Transverse colon (tissue), 4 donors: Measurements from ENCODE around the gene FOXP1. TPM values are rescaled to one million over a fixed set of nuclear protein-coding genes. Genes with fewer than 3 reads are reported as not detected.

ENCODE experiments used
- DNase-seq: peaks from one replicate; pipeline ENCODE4 v3.0.0-alpha.2; 2019
- H3K27ac ChIP-seq, 4 donors: fragments of 200-600 bp; sonication (generic); 2 replicates each; pipeline ENCODE4 v1.5.1; 2016 to 2018; ENCODE audit warnings: inconsistent platforms in 4 of 4
- H3K27me3 ChIP-seq: fragments of 200-600 bp; sonication (generic); 2 replicates; pipeline ENCODE4 v1.5.1; 2017; ENCODE audit warnings: inconsistent platforms
- H3K36me3 ChIP-seq, 4 donors: fragments of 200-600 bp; sonication (generic); 2 replicates each; pipeline ENCODE4 v1.5.1; 2017 to 2019; ENCODE audit warnings: inconsistent platforms in 4 of 4
- H3K4me1 ChIP-seq, 4 donors: fragments of 200-600 bp; sonication (generic); 2 replicates each; pipeline ENCODE4 v1.5.1; 2017 to 2020; ENCODE audit warnings: inconsistent platforms in 4 of 4
- H3K4me3 ChIP-seq, 4 donors: fragments of 200-600 bp; sonication (generic); 1 replicate in 1 of 4; 2 replicates in 3 of 4; pipeline versions ENCODE4 v1.5.1 to v1.6.1; 2017 to 2019; ENCODE audit warnings: inconsistent platforms in 4 of 4
- H3K9me3 ChIP-seq, 2 donors: fragments of 200-600 bp; sonication (generic); 2 replicates each; pipeline ENCODE4 v1.5.1; 2017 to 2019; ENCODE audit warnings: inconsistent platforms in 2 of 2
- EP300 ChIP-seq: sonication (generic); formaldehyde crosslinking; IDR thresholded peaks from one replicate; pipeline ENCODE4 v1.6.1; 2017; ENCODE audit warnings: antibody characterized with exemption, low read depth
- POLR2A ChIP-seq: fragments of 450-650 bp; IDR thresholded peaks from one replicate; pipeline ENCODE4 v1.6.1; 2016; ENCODE audit warnings: antibody characterized with exemption, mild to moderate bottlenecking, moderate library complexity
- POLR2AphosphoS5 ChIP-seq, 3 donors: sonication (generic); formaldehyde crosslinking; IDR thresholded peaks; one replicate each; pipeline ENCODE4 v1.6.1; 2016; ENCODE audit warnings: antibody characterized with exemption in 3 of 3
- WGBS, 2 donors: methylation state at CpG; one replicate each; pipeline ENCODE4 v1.1.5; 2018; ENCODE audit warnings: low coverage in 1 of 2; 5-methylcytosine and 5-hydroxymethylcytosine counted together
- in situ Hi-C, 4 donors: fragments of 200-750 bp; cut with MboI; loops; one replicate each; pipeline versions ENCODE4 v1.15.0 to v1.15.1; 2017; ENCODE audit warnings: low sequenced_read_pairs in 3 of 4, low pct_ligation_motif_present in 1 of 4, low pct_unique_long_range_greater_than_20kb in 1 of 4
- intact Hi-C: fragments of 100-400 bp; cut with DNase I; formaldehyde crosslinking; loops from one replicate; pipeline ENCODE4 v1.15.1; 2023; ENCODE audit warnings: low total_unique reads
- total RNA-seq, 4 donors: library from RNA; depleted of rRNA; stranded (reverse); fragments of >200 nt; gene quantifications; one replicate each; pipeline ENCODE4 v1.1.0, GENCODE V29; 2016
- TF ChIP-seq, protein P1 (sequence below), 5 experiments: fragments of 200-600 bp in 3 of 5; fragments of 450-650 bp in 2 of 5; sonication (generic) in 3 of 5; IDR thresholded peaks; 1 replicate in 2 of 5; 2 replicates in 3 of 5; pipeline ENCODE4 v1.5.1; 2016 to 2017; ENCODE audit warnings: antibody characterized with exemption in 5 of 5, inconsistent platforms in 3 of 5, mild to moderate bottlenecking in 2 of 5, moderate library complexity in 1 of 5

FOXP1 gene
- total RNA-seq, 4 donors from 2014 or later: 102 to 260 (median 150) TPM

DNA sequence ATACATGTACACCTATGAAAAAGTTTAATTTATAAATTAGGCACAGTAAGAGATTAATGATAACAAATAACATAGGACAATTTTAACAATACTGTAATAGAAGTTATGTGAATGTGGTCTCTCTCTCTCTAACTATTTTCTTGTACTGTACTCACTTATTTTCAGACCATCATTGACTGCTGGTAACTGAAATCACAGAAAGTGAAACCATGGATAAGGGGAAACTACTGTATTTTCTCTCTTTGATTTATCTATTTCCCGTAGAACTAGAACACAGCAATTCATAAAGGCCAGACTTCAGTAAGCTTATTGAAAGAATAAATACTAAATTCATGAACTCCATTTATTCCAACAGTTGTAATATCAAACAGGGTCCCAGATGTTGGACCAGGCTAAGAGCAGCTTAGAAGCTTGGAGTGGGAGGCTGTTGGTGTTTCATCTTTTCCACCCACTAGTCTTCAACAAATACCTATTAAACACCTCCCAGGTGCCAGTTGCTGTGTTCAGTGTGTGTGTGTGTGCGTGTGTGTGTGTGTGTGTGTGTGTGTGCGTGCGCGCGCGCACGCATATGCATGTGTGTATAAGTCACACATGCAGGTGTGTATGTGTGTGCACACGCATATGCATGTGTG is 235.4 kb downstream of the FOXP1 start:
- no peak overlapping the region for H3K4me3 ChIP-seq
- no peak for DNase-seq
- in situ Hi-C loops: no loop called here
- WGBS, 2 donors: 69 to 81% methylated on average over 1 to 9 of the region's 9 CpGs
- no peaks in the 10 kb centered on the region for H3K9me3 ChIP-seq
- TF ChIP-seq POLR2A (no peak), POLR2AphosphoS5 (IDR thresholded peaks at IDR 0.05) (no peak), EP300 (no peak)
- TF ChIP-seq, protein P1, sequence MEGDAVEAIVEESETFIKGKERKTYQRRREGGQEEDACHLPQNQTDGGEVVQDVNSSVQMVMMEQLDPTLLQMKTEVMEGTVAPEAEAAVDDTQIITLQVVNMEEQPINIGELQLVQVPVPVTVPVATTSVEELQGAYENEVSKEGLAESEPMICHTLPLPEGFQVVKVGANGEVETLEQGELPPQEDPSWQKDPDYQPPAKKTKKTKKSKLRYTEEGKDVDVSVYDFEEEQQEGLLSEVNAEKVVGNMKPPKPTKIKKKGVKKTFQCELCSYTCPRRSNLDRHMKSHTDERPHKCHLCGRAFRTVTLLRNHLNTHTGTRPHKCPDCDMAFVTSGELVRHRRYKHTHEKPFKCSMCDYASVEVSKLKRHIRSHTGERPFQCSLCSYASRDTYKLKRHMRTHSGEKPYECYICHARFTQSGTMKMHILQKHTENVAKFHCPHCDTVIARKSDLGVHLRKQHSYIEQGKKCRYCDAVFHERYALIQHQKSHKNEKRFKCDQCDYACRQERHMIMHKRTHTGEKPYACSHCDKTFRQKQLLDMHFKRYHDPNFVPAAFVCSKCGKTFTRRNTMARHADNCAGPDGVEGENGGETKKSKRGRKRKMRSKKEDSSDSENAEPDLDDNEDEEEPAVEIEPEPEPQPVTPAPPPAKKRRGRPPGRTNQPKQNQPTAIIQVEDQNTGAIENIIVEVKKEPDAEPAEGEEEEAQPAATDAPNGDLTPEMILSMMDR (IDR thresholded peaks at IDR 0.05): no peak
- no peak overlapping the region for H3K27ac ChIP-seq
- H3K4me1 ChIP-seq: peaks cover 0 to 3% (median 0%) of the 10 kb centered on the region in 4 donors
- intact Hi-C loops: no loop called here
- H3K36me3 ChIP-seq: no peaks in the 10 kb centered on the region
- no peaks in the 10 kb centered on the region for H3K27me3 ChIP-seq

DNA sequence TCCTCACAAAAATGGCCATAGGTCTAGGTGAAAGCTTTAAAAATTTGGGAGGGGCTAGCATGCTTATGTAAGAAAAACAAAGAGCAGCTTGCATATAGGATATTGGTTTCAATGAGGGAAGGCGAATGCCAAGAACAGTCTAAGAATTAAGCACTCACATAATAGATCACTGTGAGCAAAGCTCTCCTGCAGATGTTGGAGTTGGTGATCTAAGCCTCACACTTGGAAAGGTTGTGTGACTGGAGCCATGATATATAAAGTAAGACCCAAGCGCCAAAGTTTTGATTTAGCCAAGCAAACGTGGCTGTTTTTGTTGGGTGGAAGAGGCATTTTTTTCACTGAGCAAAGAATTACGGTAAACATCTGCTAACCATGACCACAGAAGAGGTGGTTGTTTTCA is 237.5 kb downstream of the FOXP1 start:
- TF ChIP-seq, protein P1 (IDR thresholded peaks at IDR 0.05): no peak
- TF ChIP-seq POLR2AphosphoS5 (IDR thresholded peaks at IDR 0.05) (no peak), POLR2A (no peak), EP300 (no peak)
- Histone ChIP-seq H3K9me3 (peaks cover 0 to 3% of the 10 kb centered on the region in 2 donors), H3K27ac (no peak overlapping the region), H3K4me3 (no peak overlapping the region), H3K27me3 (no peaks in the 10 kb centered on the region), H3K36me3 (no peaks in the 10 kb centered on the region), H3K4me1 (peaks cover 0 to 3% (median 0%) of the 10 kb centered on the region in 4 donors)
- no peak for DNase-seq
- intact Hi-C loops (no loop called here), in situ Hi-C loops (no loop called here)
- 88 to 94% methylated on average over 2 to 4 of the region's 4 CpGs for whole genome bisulfite sequencing, 2 donors

GRCh38 chr3:71345429-71346040 is 238.0 kb downstream of the FOXP1 start:
- in situ Hi-C loops: no loop called here
- no peaks in the 10 kb centered on the region for H3K36me3 ChIP-seq
- H3K27me3 ChIP-seq: no peaks in the 10 kb centered on the region
- peaks cover 0 to 3% of the 10 kb centered on the region in 2 donors for H3K9me3 ChIP-seq
- H3K4me3 ChIP-seq: no peak overlapping the region
- 90 to 91% methylated on average over 3 to 5 of the region's 5 CpGs for WGBS, 2 donors
- TF ChIP-seq POLR2AphosphoS5 (IDR thresholded peaks at IDR 0.05): no peak
- TF ChIP-seq, protein P1 (IDR thresholded peaks at IDR 0.05): no peak
- no peak for TF ChIP-seq POLR2A
- TF ChIP-seq EP300: no peak
- H3K27ac ChIP-seq: no peak overlapping the region
- intact Hi-C loops: no loop called here
- H3K4me1 ChIP-seq: peaks cover 0 to 3% (median 0%) of the 10 kb centered on the region in 4 donors
- DNase-seq: no peak

- H3K27ac ChIP-seq: no peak overlapping the region
- WGBS, 2 donors: 65 to 71% methylated on average over 4 of the region's 4 CpGs
- TF ChIP-seq POLR2A (no peak), POLR2AphosphoS5 (IDR thresholded peaks at IDR 0.05) (no peak), EP300 (no peak)
- TF ChIP-seq, protein P1 (IDR thresholded peaks at IDR 0.05): no peak
- intact Hi-C loops (no loop called here), in situ Hi-C loops (no loop called here)
- H3K36me3 ChIP-seq: no peaks in the 10 kb centered on the region
- no peak overlapping the region for H3K4me3 ChIP-seq
- no peaks in the 10 kb centered on the region for H3K4me1 ChIP-seq
- DNase-seq: no peak
- H3K27me3 ChIP-seq: no peaks in the 10 kb centered on the region
- peaks cover 0 to 3% of the 10 kb centered on the region in 2 donors for H3K9me3 ChIP-seq
These were observed 241.8 kb downstream of the FOXP1 start for GRCh38 chr3:71341721-71342120.
